GDM1 (cell line): ENCODE measurements around the gene OSBPL10.

Experiments
- DNase-seq: peaks from one replicate; lab custom pipeline; 2025; lab: John Stamatoyannopoulos, UW

OSBPL10 gene

DNA sequence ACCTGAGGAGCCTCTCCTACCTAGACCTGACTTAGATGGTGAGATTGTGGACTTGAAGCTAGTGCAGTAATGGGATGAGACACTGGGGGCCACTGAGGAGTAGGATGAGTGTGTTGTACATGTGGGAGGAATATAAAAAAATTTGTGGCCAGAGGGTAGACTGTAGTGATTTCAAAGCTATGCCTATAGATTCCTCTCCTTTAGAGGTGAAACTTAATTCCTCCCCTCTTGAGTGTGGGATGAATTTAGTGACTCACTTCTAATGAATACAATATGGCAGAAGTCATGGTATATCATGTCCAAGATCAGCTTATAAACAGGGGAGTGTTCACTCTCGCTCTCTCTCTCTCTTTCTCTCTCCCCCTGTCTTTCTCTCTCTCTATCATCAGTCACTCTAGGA lies 7.2 kb upstream of the OSBPL10 start:
- DNase-seq, result no peak

- no peak for DNase-seq
Measured at GRCh38 chr3:31985831-31986230, 4.8 kb upstream of the OSBPL10 start.

DNA sequence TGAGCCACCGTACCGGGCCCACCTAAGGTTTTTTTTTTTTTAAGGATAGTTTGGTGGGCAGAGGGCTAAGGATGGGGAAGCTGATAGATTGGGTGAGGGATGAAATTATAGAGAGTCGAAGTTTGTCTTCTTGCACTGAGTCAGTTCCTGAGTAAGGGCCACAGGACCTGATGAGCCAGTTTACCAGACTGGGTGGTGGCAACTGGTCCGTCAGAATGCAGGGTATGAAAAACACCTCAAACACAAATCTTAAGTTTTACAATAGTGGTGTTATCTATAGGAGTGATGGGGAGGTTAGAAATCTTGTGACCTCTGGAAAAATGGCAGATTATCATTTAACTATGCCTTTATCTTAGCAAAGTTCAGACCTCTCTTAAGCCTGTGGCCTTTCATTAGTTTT lies 3.3 kb upstream of the OSBPL10 start:
- no peak for DNase-seq

DNA sequence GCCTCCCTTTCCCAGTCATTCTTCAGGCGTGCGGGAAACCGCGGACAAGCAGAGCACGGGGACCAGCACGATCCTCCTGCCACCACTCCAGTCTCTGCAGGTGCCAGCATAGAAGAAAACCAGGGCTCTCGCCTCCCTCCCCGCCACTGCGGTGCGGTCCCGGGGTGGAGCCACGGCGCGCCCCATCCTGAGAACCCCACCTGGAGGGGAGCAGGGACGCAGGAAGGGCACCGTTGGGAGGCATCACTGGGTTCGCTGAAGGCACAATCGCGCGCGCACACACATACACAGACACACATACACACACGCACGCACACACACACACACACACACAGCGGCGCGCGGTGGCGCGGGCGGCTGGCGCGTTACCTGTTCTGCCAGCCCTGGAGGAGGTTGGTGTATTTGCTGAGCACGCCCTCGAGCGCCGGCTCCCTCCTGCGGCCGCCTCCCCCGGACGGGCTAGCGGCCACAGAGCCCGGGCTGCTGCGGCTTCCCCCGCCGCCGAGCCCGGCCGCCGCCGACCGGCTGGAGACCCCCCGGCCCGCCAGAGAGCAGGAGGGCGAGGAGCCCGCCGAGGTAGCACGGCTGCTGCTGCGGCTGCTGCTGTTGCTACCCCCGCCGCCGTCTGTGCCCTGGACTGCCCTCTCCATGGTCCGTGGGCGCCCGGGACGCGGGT lies 394 bp downstream of the OSBPL10 start:
- no peak for DNase-seq

DNA sequence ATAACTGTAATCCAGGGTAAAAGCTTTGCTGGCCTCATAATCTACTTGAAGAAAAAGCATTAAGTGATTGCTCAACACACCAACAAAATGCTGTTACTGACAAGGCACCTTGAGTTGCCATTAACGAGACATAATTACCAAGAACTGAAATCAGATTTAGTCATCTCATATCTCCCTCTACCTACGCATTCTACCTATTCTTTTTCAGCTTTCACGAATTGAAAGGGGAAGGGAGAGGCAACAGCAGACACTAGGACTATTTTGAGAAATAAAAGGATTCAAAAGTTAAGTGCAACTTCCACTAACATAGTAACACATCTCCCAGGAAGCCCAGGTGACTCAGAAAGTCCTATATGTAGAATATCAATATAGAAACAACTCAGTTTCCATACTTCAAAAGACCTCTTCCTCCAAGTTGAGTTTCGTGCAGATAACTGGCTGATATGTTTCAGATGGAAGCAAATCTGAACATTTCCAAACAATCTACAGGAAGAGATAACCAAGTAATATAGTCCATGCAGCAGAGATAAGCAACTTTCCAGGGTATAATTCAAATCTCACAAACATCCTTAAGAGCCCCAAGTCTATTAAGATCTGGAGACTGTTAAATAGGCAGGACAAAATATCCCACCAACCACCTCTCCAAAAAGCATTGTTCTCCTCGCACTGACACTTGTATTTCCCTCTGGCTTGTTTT lies 1.9 kb downstream of the OSBPL10 start:
- no peak for DNase-seq

- DNase-seq, result no peak
Measured at GRCh38 chr3:31978553-31978952, 2.5 kb downstream of the OSBPL10 start.

DNA sequence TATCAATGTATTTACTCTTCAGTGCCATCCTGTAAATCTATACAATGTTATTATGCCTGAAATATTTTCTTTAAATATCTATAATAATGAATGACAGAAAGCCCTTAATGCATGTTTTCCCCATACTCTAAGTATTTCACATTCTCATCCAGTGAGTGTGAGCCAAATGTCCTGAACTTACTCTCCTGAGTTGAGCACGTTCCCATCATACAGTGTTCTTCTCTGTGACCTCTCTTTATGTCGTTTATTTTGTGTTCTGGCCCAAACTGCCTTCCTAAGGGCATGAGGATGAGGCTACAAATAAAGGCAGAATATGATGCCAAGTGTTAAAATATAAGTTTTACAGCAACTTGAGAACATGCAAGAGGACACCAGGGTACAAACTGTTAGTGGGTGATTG lies 3.3 kb downstream of the OSBPL10 start:
- DNase-seq, result no peak

DNA sequence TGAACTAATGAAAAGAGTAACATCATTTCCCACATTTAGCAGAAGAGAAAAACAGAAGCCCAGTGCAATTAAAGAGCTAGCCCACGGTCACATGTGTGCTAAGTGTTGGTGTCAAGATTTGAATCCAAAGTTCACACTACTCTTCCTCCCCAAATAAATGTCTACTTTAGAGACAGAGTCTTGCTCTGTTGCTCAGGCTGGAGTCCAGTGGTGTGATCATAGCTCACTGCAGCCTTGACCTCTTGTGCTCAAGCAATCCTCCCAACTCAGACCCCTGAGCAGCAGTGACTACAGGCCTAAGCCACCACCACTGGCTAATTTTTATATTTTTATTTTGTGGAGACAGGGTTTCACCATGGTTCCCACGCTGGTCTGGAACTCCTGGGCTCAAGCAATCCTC lies 4.8 kb downstream of the OSBPL10 start:
- no peak for DNase-seq

GRCh38 chr3:31974964-31975363 lies 6.1 kb downstream of the OSBPL10 start:
- DNase-seq, result no peak

DNA sequence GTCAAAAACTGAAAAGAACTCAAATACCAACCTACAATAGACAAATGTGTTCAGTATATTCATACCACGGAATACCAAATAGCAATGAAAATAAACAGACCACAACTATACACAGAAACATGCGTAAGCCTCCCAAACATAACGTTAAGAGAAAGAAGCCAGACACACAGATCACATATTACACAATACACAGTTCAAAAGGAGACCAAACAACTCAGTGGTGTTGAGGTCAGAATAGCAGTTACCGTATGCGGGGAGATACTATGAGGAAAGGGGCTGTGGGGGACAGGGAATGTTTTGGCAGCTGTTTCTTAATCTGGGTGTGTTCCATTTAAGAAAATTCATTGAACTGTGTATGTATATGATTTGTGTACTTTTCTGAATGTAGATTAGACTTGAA lies 6.6 kb downstream of the OSBPL10 start:
- DNase-seq, result no peak

GRCh38 chr3:31973837-31974236 lies 7.2 kb downstream of the OSBPL10 start:
- DNase-seq, result no peak

GRCh38 chr3:31973081-31973480 lies 8.0 kb downstream of the OSBPL10 start:
- no peak for DNase-seq

DNA sequence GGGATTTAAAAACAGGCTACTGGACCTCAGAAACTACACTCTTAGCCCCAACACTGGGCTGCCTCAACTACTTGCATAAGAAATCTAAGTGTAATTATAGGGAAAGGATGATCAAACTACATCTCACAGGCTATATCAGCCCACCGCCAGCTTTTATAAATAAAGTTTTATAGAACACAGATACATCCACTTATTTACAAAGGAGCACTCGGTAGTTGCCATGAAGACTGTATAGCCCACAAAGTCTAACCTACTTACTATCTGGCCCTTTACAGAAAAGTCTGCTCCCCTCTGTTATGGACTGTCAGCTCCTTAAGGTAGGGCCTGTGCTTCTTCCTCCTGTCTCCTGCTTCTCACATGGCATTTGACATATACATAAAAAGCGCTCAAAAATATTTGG lies 9.5 kb downstream of the OSBPL10 start:
- no peak for DNase-seq

DNA sequence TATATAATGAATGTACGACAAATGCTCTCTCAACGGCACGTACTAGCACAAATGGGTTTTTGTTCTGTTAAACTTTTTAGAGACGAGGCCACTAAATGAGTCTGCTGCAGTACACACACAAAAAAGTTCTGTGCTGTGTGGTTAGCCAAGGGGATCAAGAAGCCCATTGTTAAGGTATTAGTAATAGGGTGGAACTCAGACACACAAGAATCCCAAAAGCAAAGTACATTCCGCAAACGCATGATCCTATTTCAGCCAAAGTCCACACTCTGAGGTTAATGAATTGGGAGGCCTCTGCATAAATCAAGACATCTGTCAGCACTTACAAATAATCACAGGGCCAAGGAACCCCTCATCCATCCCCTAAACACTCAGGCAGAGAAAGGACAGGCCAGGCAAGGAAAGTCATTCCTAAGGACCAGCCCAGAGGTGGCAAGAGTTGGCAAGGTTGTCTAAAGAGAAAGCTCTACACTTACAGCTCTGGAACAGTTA lies 12.1 kb downstream of the OSBPL10 start:
- no peak for DNase-seq

- no peak for DNase-seq
Measured at GRCh38 chr3:31968369-31968926, 12.6 kb downstream of the OSBPL10 start.

DNA sequence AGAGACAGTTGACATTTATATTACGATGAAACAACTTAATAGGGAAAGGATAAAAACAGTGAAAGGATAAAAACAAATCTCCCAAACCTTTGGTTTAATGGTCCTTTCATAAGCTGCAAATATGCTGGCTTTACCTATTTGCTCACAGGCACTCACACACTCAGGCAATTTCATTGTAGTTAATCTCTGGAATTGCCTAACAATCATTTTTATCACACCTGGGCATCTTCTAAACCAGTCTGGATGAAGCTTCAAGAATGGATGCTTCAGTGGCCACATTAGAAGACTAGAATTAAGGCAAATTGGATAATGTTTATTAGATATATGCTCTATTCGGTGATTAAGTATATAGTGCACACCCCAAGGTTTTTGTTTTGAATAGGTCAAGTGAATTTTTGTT lies 13.5 kb downstream of the OSBPL10 start:
- no peak for DNase-seq

DNA sequence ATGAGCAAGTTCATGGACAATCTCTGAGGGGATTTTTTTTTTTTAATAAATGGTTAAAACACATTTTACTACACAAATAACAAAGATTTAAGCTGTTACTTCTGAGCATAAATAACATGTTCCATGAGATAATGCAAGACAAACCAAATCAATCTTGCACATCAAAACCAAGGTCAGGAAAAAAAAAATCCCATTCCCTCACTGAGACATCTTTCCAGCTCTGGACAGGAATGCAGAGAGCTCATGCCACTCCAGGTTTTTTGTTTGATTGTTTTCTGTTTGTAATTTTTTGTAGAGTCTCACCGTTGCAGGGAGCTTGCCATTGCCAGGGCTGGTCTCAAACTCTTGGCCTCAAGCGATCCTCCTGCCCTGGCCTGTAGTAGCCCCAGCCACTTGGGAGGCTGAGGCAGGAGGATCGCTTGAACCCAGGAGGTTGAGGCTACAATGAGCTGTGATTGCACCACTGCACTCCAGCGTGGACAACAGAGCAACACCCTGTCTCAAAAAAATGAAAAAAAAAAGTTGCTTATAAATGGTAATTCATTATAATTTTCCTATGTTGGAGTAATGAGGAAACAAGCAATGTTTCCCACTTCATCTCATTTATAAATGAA lies 14.0 kb downstream of the OSBPL10 start:
- DNase-seq, result no peak

DNA sequence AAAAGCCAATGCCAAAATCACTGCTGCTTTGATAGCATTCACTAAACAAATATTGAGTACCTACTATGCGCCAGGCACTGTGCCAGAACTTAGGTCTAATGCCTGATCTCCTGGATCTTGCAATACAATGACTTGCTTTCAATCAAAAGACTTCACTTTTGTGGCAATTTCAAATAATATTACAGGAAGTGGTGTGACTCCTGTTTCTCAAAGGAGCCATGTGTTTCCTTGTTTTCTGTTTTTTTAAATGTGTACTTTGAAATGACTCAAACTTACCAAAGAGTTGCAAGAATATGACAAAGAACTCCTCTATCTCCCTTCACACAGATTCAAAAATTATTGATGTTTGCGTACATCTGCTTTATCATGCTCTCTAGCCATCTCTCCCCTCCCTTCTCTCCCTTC lies 18.3 kb downstream of the OSBPL10 start:
- DNase-seq, result no peak

DNA sequence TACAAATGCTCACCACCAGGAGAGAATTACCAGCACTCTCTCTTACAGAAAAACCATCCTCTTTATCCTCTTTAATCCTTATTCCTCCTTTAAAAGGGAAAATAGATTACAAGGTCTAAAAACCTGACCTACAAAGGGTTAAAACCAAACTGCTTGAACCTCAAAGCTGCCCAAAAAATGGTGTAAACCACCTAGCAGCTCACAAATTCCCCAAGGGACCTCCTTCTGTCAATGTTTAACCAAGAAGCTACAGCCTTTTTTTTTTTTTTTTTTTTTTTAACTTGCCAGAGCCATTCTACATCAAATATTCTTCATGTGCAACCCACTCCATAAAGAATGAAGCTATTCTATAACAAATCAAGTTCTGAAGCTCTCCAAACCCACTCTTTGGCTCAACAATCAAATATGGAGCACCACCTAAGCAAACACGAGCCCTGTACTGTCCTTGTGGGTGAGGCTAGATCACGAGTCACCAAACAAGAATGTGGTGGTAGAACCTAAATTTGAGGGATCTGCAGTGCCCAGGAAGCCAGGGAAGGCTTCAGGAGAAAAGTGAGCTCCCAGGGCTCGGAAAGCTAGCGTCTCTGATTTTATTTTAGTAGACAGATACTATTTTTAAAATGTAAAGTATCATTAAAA lies 20.1 kb downstream of the OSBPL10 start:
- DNase-seq, result no peak

DNA sequence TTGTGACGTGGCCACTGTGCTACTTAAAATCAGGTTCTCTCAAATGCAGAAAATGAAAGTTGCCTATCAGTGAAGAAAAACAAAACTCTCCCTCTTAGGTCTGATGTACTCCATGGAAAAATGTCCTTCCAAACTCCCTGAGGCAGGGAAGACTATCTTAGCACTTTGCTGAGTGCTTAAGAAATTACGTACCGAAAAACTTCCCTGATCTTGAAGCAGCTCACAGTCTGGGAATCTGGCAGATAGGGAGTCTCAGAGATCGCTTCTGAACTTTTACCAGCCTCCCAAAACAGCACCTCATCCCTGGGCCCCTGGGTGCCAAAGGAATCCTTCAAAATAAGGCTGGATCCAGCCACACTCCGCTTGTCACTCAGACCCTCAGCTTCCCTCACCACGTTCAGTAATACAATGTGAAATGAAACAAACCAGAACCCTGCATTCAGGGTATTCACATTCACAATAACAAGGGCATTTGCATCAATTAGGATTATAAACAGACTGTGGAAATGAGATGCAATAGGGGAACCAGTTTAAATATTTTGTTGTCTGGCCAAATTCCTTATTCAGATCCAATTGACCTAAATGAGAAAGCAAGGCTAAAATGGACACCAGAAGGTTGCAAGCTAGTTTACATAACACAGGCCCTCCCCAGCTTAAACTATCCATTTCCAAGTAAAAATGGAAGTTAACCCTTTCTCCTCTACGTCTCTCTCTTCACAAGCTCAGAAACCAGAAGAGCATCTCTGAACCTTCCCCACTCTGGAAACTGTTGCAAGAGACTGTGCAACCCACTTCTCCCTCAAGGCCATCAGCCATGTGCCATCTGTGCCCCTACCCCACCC lies 20.9 kb downstream of the OSBPL10 start:
- no peak for DNase-seq

DNA sequence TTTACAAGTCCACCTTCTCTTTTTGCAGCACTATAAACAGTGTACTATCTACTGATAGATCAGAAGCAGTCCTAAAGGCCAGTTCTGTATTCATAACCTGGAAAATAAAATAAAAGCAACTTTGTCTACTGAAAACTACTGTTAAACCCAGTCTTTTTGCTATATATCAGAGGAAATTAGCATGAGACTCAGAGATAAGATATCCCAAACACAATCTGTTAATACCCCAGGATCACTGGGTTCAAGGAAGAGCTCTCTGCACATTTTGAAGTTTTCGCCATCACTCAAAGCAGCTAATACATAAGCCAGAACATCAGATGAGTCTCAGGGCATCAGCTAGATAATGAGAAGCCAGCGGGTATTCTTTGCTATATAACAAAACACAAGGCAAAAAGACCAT lies 21.8 kb downstream of the OSBPL10 start:
- no peak for DNase-seq

DNA sequence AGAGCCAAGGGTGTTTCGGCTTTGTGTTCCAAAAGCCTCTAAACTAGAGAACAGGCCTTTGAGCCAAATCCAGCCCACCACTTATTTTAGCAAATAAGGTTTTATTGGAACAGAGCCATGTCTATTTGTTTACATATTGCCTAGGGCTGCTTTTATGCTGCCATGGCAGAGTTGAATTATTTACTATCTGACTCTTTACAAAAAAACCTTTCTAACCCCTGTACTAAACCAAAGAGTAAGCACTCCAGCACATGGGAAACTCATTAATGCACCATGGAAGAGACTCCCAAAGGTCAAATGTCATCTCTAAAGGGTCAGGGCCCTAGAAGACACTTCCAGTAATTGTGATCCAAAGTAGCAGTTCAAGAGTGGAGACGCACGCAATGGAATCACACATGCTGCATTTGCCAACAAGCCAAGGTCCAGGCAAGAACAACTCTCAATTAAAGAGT lies 22.3 kb downstream of the OSBPL10 start:
- DNase-seq, result no peak
